Trophoblast cell (in vitro differentiated cells and primary cell): Measurements from ENCODE around the gene MAP7D3.
"Not testable (repeated sequence)": the region's sequence is repeated elsewhere in the genome, so short reads cannot be mapped to it uniquely, and the experiment has no call there.

Experiments
- DNase-seq, 2 donors: peaks; one replicate each; pipeline ENCODE4 v3.0.0-alpha.2; 2016
- H2AFZ ChIP-seq: 2 replicates; pipeline ENCODE4 v1.6.1; 2013; ENCODE audit warnings: low read length, moderate library complexity, mild to moderate bottlenecking; ENCODE audit not compliant: insufficient read depth, poor library complexity
- H2AK5ac ChIP-seq: 2 replicates; pipeline ENCODE4 v1.6.1; 2013; ENCODE audit warnings: mild to moderate bottlenecking, low read length
- H2BK120ac ChIP-seq: 2 replicates; pipeline ENCODE4 v1.6.1; 2013; ENCODE audit warnings: low read length, mild to moderate bottlenecking, moderate library complexity; ENCODE audit not compliant: insufficient read depth, poor library complexity
- H2BK12ac ChIP-seq: 2 replicates; pipeline ENCODE4 v1.6.1; 2013; ENCODE audit warnings: mild to moderate bottlenecking, low read length, moderate library complexity
- H2BK5ac ChIP-seq: 2 replicates; pipeline ENCODE4 v1.6.1; 2013; ENCODE audit warnings: low read length, low read depth, moderate library complexity, mild to moderate bottlenecking; ENCODE audit not compliant: poor library complexity
- H3K14ac ChIP-seq: 2 replicates; pipeline ENCODE4 v1.6.1; 2013; ENCODE audit warnings: mild to moderate bottlenecking, low read length
- H3K18ac ChIP-seq: 2 replicates; pipeline ENCODE4 v1.6.1; 2013; ENCODE audit warnings: mild to moderate bottlenecking, low read length
- H3K23ac ChIP-seq: 2 replicates; pipeline ENCODE4 v1.6.1; 2013; ENCODE audit warnings: low read length
- H3K27ac ChIP-seq: 2 replicates; pipeline ENCODE4 v1.5.1; 2013; ENCODE audit warnings: low read depth, mild to moderate bottlenecking, inconsistent platforms, low read length, moderate library complexity
- H3K27me3 ChIP-seq: 2 replicates; pipeline ENCODE4 v1.6.1; 2013; ENCODE audit warnings: inconsistent platforms, mild to moderate bottlenecking, low read length, moderate library complexity; ENCODE audit not compliant: insufficient read depth
- H3K36me3 ChIP-seq, 2 experiments: 1 replicate in 1 of 2; 2 replicates in 1 of 2; pipeline ENCODE4 v1.6.1; 2013; ENCODE audit warnings: low read length in 2 of 2, mild to moderate bottlenecking in 2 of 2, moderate library complexity in 1 of 2; ENCODE audit not compliant: insufficient read depth in 2 of 2, control insufficient read depth in 1 of 2
- H3K4ac ChIP-seq: 2 replicates; pipeline ENCODE4 v1.6.1; 2013; ENCODE audit warnings: low read depth, mild to moderate bottlenecking, low read length, moderate library complexity
- H3K4me1 ChIP-seq, 2 experiments: 1 replicate in 1 of 2; 2 replicates in 1 of 2; pipeline ENCODE4 v1.6.1; 2013; ENCODE audit warnings: low read length in 2 of 2, mild to moderate bottlenecking in 2 of 2, moderate library complexity in 1 of 2; ENCODE audit not compliant: insufficient read depth in 2 of 2, control insufficient read depth in 1 of 2
- H3K4me2 ChIP-seq: 2 replicates; pipeline ENCODE4 v1.6.1; 2013; ENCODE audit warnings: inconsistent platforms, mild to moderate bottlenecking, low read length, moderate library complexity
- H3K4me3 ChIP-seq: 2 replicates; pipeline ENCODE4 v1.5.1; 2013; ENCODE audit warnings: mild to moderate bottlenecking, low read depth, low read length, inconsistent platforms
- H3K79me1 ChIP-seq: one replicate; pipeline ENCODE4 v1.6.1; 2013; ENCODE audit warnings: low read length
- H3K79me2 ChIP-seq: 2 replicates; pipeline ENCODE4 v1.6.1; 2013; ENCODE audit warnings: low read length, mild to moderate bottlenecking; ENCODE audit not compliant: control insufficient read depth, insufficient read depth, poor library complexity
- H3K9ac ChIP-seq: 2 replicates; pipeline ENCODE4 v1.6.1; 2013; ENCODE audit warnings: mild to moderate bottlenecking, low read length
- H3K9me3 ChIP-seq: 2 replicates; pipeline ENCODE4 v1.6.1; 2013; ENCODE audit warnings: low read depth, mild to moderate bottlenecking, control low read depth, inconsistent platforms, low read length; ENCODE audit not compliant: insufficient read depth
- H4K12ac ChIP-seq: 2 replicates; pipeline ENCODE4 v1.6.1; 2013; ENCODE audit warnings: low read depth, mild to moderate bottlenecking, low read length, moderate library complexity
- H4K8ac ChIP-seq: 2 replicates; pipeline ENCODE4 v1.6.1; 2013; ENCODE audit warnings: low read depth, mild to moderate bottlenecking, low read length, moderate library complexity
- H4K91ac ChIP-seq: one replicate; pipeline ENCODE4 v1.6.1; 2013; ENCODE audit warnings: low read depth, mild to moderate bottlenecking, low read length, moderate library complexity
- WGBS: extraction: QIAGEN DNeasy Blood & Tissue Kit; methylation state at CpG from one replicate; pipeline ENCODE4 v1.1.7; 2013; ENCODE audit warnings: missing lambda C conversion rate; ENCODE audit not compliant: insufficient read length, insufficient coverage; ENCODE audit errors: extremely low coverage; 5-methylcytosine and 5-hydroxymethylcytosine counted together

MAP7D3 gene

DNA sequence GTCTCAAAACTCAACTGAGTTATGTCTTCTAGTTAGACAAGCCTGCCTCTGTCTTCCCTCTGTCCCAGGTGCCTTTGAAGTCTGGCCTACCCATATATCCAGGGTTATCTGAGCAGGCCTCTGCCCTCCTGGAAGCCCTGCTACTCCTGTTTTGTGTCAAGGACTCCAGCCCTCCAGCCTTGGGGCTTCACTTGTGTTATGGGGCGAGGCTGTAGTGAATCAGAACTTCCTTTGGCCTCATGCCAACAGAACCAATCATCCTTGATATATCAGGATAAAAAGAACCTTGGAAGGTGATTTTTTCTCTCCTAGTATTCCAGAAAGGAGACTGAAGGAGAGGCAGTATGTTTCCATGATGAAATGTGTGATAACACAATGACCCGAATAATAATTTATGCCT lies 40.6 kb upstream of the MAP7D3 start:
- H3K9me3 ChIP-seq = no peaks in the 10 kb centered on the region
- WGBS = no CpG with 5 or more reads among the region's 2 CpGs

GRCh38 chrX:136286375-136286774 lies 35.2 kb upstream of the MAP7D3 start:
- not testable (repeated sequence) for H3K79me1 ChIP-seq

More for the DNA sequence above, 40.6 kb upstream of the MAP7D3 start:
- no peak overlapping the region for H4K12ac ChIP-seq
- no peak overlapping the region for H2AK5ac ChIP-seq
- H3K9ac ChIP-seq = no peak overlapping the region
- no peak overlapping the region for H3K18ac ChIP-seq
- H2BK12ac ChIP-seq = no peak overlapping the region
- H2BK5ac ChIP-seq = no peak overlapping the region
- no peaks in the 10 kb centered on the region for H3K27me3 ChIP-seq
- no peak overlapping the region for H2BK120ac ChIP-seq
- no peak for DNase-seq
- H3K23ac ChIP-seq = no peak overlapping the region
- H3K4me1 ChIP-seq = no peaks in the 10 kb centered on the region
- no peaks in the 10 kb centered on the region for H3K79me2 ChIP-seq
- no peak overlapping the region for H4K91ac ChIP-seq
- H2AFZ ChIP-seq = no peak overlapping the region
- no peaks in the 10 kb centered on the region for H3K36me3 ChIP-seq
- no peak overlapping the region for H4K8ac ChIP-seq
- no peak overlapping the region for H3K4me3 ChIP-seq
- H3K4ac ChIP-seq = no peak overlapping the region
- no peak overlapping the region for H3K27ac ChIP-seq
- H3K4me2 ChIP-seq = no peak overlapping the region
- H3K14ac ChIP-seq = no peak overlapping the region
- H3K79me1 ChIP-seq = no peaks in the 10 kb centered on the region

DNA sequence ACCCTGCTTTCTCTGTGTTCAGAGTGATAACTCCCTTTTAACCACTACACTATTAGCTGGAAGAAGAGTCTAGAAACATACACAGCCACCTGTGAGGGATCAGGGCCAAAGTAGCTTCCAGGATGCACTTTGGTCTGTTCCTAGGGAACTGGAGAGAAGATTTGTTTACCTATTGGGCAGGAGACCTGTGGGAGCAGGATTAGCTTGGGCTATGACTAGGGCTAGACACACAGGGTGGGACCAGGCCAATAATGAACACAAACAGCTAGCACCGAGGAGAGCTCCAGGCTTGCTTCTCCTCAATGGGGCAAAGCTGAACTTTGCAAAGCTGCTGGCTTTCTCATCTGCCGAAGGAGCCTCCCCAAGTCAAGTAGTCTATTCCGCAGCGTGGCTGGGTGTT lies 24.4 kb upstream of the MAP7D3 start:
- H3K14ac ChIP-seq = no peak overlapping the region
- WGBS = no CpG with 5 or more reads among the region's 4 CpGs
- H3K27ac ChIP-seq = no peak overlapping the region

More at GRCh38 chrX:136286375-136286774, 35.2 kb upstream of the MAP7D3 start:
- DNase-seq, H4K8ac ChIP-seq, H2BK120ac ChIP-seq, H3K27me3 ChIP-seq, H3K4me3 ChIP-seq, H3K79me2 ChIP-seq, H3K4me2 ChIP-seq, H2BK5ac ChIP-seq, H2AK5ac ChIP-seq, H3K23ac ChIP-seq, H3K9ac ChIP-seq, H3K4me1 ChIP-seq, H3K36me3 ChIP-seq, H3K4ac ChIP-seq, H4K12ac ChIP-seq, H3K9me3 ChIP-seq, H3K14ac ChIP-seq, H3K18ac ChIP-seq, H2AFZ ChIP-seq, H4K91ac ChIP-seq, H2BK12ac ChIP-seq, H3K27ac ChIP-seq: not testable (repeated sequence)
- no CpG with 5 or more reads among the region's 5 CpGs for WGBS

DNA sequence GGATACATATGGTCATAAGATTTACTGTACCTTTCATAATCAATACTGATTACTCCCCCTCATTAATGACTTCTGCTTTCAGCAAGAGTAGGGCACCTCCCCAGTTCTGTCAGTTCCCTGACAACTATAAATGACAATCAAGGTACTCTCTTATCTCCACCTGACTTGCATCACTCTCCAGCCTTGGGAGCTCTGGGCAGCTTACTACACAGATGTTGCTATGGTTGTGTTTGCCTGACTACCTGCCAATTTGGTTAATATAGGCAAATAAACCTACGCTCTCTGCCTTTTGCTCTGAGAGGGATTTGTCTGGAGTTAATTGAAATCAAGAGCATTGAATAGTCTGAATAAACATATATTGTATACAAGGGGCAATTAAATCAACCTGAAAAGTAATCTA lies 22.8 kb upstream of the MAP7D3 start:
- Histone ChIP-seq H2BK12ac (no peak overlapping the region), H2AK5ac (no peak overlapping the region), H3K4me1 (no peaks in the 10 kb centered on the region), H2AFZ (no peak overlapping the region), H3K36me3 (no peaks in the 10 kb centered on the region), H3K9me3 (no peaks in the 10 kb centered on the region), H3K14ac (no peak overlapping the region), H2BK5ac (no peak overlapping the region), H3K9ac (no peak overlapping the region), H3K18ac (no peak overlapping the region), H3K4me3 (no peak overlapping the region), H3K79me2 (no peaks in the 10 kb centered on the region), H3K27ac (no peak overlapping the region), H4K91ac (no peak overlapping the region), H3K23ac (no peak overlapping the region), H4K12ac (no peak overlapping the region), H3K27me3 (no peaks in the 10 kb centered on the region), H2BK120ac (no peak overlapping the region), H3K4me2 (no peak overlapping the region), H3K4ac (no peak overlapping the region), H4K8ac (no peak overlapping the region), H3K79me1 (no peaks in the 10 kb centered on the region)
- no peak for DNase-seq
- WGBS = no CpG with 5 or more reads among the region's 1 CpG

More for the DNA sequence above, 24.4 kb upstream of the MAP7D3 start:
- H3K36me3 ChIP-seq = no peaks in the 10 kb centered on the region
- no peak overlapping the region for H3K4me3 ChIP-seq
- H2BK120ac ChIP-seq = no peak overlapping the region
- no peak overlapping the region for H2AFZ ChIP-seq
- H2BK5ac ChIP-seq = no peak overlapping the region
- no peak overlapping the region for H3K23ac ChIP-seq
- no peak overlapping the region for H3K9ac ChIP-seq
- no peak overlapping the region for H3K4me2 ChIP-seq
- no peak overlapping the region for H4K8ac ChIP-seq
- no peak overlapping the region for H4K12ac ChIP-seq
- H3K79me2 ChIP-seq = no peaks in the 10 kb centered on the region
- H2BK12ac ChIP-seq = no peak overlapping the region
- H3K27me3 ChIP-seq = no peaks in the 10 kb centered on the region
- no peaks in the 10 kb centered on the region for H3K9me3 ChIP-seq
- DNase-seq = no peak
- H2AK5ac ChIP-seq = no peak overlapping the region
- H3K18ac ChIP-seq = no peak overlapping the region
- H3K4me1 ChIP-seq = no peaks in the 10 kb centered on the region
- no peak overlapping the region for H3K4ac ChIP-seq
- no peaks in the 10 kb centered on the region for H3K79me1 ChIP-seq
- no peak overlapping the region for H4K91ac ChIP-seq
